Peyer's patch (tissue), 4 donors: ENCODE data around the gene PPP2R2D.

ENCODE experiments used
- CTCF ChIP-seq, 6 experiments: fragments of 450-650 bp in 4 of 6; fragments of 200-600 bp in 2 of 6; sonication (generic) in 1 of 6; IDR thresholded peaks; one replicate each; pipeline ENCODE4 v1.5.1; 2017 to 2019; ENCODE audit warnings: antibody characterized with exemption in 6 of 6, mild to moderate bottlenecking in 3 of 6, moderate library complexity in 1 of 6
- POLR2A ChIP-seq, 2 donors: fragments of 450-650 bp; IDR thresholded peaks; one replicate each; pipeline ENCODE4 v1.5.1; 2017; ENCODE audit warnings: antibody characterized with exemption in 2 of 2, mild to moderate bottlenecking in 2 of 2, moderate library complexity in 2 of 2

- no peak for TF ChIP-seq POLR2A (IDR thresholded peaks at IDR 0.05)
- no peak for TF ChIP-seq CTCF (IDR thresholded peaks at IDR 0.05)
Measured at GRCh38 chr10:131959841-131960240, 59.0 kb downstream of the PPP2R2D start.
